ENCODE measurements around the gene CYB5RL. TPM values are rescaled to one million over a fixed set of nuclear protein-coding genes. Genes with fewer than 3 reads are reported as not detected.

CYB5RL gene
- total RNA-seq, 3 donors from 2014 or later = 6.9 to 9.1 (median 7.7) TPM

DNA sequence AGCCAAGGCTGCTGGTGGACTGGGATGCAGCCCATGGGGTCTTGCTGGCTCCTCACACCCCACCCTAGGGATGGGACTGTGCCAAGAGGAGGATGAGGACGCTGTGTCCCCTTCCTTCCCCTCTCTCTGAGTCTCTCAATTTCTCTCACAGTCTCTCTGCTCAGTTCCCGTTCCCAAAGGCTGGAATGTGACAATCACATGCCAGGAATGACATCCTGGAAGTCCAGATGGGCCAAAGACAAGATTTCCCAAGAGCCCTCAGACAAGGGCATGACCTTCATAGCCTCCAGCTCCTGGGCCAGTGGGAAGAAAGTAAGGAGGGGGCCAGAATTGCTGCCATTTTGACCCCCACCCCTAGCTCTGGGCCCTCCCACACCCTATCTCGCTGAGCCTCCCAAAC, 39.5 kb downstream of the CYB5RL start:
- no peak for DNase-seq
- H3K4me3 ChIP-seq = no peak overlapping the region
- H3K9me3 ChIP-seq = no peaks in the 10 kb centered on the region
- ATAC-seq = no peak
- H3K4me1 ChIP-seq (ENCODE audit: low read depth) = peaks cover 10% of the 10 kb centered on the region
- H3K36me3 ChIP-seq (ENCODE audit: low read depth) = no peaks in the 10 kb centered on the region
- TF ChIP-seq, protein P1, sequence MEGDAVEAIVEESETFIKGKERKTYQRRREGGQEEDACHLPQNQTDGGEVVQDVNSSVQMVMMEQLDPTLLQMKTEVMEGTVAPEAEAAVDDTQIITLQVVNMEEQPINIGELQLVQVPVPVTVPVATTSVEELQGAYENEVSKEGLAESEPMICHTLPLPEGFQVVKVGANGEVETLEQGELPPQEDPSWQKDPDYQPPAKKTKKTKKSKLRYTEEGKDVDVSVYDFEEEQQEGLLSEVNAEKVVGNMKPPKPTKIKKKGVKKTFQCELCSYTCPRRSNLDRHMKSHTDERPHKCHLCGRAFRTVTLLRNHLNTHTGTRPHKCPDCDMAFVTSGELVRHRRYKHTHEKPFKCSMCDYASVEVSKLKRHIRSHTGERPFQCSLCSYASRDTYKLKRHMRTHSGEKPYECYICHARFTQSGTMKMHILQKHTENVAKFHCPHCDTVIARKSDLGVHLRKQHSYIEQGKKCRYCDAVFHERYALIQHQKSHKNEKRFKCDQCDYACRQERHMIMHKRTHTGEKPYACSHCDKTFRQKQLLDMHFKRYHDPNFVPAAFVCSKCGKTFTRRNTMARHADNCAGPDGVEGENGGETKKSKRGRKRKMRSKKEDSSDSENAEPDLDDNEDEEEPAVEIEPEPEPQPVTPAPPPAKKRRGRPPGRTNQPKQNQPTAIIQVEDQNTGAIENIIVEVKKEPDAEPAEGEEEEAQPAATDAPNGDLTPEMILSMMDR (IDR thresholded peaks at IDR 0.05) = no peak
- intact Hi-C loops (cut with DNase I, micrococcal nuclease) = no loop called here

DNA sequence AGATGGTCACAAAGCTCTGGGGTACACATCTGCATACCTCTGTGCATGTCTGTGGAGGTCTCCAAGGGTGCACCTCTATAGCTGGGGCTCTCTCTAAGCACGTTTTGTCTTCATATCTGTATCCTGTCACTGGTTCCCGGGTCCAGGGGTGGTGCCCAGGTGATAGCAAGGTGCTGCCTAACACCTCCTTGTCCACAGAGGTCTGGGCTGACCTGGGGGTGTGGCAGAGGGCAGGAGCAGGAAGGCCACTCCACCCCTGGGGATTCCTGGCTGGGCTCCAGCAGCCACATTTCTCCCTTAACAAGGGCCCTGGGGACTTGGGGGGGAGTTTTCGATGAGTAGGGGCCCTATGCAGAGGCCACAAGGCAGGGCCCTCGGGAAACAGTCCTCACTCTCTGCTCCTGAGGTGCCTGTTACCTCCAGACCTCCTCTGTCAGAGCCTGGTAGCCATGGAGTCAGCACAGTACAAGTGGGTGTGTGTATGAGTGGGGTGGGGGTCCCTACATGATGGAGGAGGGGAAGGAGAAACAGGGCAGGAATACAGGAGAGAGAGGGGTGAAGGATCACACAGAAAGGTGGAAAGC, 40.0 kb downstream of the CYB5RL start:
- DNase-seq (no peak), ATAC-seq (peak; percentile 8)
- Histone ChIP-seq H3K9me3 (no peaks in the 10 kb centered on the region), H3K4me3 (no peak overlapping the region), H3K36me3 (ENCODE audit: low read depth) (no peaks in the 10 kb centered on the region), H3K4me1 (ENCODE audit: low read depth) (peaks cover 10% of the 10 kb centered on the region)
- intact Hi-C loops (cut with DNase I, micrococcal nuclease) = no loop called here
- TF ChIP-seq, protein P1 (IDR thresholded peaks at IDR 0.05) = no peak

DNA sequence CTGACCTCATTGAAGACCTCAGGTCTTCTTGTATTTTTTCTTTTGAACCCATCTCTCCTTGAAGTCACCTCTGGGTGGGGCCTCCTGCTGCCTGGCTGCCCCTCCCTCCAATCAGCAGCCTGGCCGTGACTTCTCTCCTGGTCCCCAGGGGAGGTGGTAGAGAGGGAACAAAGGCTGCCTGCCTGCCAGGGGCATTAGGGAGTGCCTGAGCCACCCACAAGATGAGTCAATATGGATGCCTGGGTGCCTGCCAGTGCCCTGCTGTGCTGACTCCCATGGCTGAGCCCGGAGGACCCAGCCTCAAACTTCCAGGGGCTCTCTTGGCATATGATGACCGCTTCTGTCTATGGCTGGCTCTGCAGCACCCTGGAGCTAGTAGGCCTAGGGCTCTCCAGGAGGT, 41.8 kb downstream of the CYB5RL start:
- DNase-seq (peak in 2 of 3 donors; percentile 44 to 59), ATAC-seq (peak; percentile 63)
- Histone ChIP-seq H3K4me3 (no peak overlapping the region), H3K4me1 (ENCODE audit: low read depth) (peaks cover 8% of the 10 kb centered on the region), H3K36me3 (ENCODE audit: low read depth) (no peaks in the 10 kb centered on the region), H3K9me3 (no peaks in the 10 kb centered on the region)
- TF ChIP-seq, protein P1 (IDR thresholded peaks at IDR 0.05) = no peak
- intact Hi-C loops (cut with DNase I, micrococcal nuclease) = no loop called here

DNA sequence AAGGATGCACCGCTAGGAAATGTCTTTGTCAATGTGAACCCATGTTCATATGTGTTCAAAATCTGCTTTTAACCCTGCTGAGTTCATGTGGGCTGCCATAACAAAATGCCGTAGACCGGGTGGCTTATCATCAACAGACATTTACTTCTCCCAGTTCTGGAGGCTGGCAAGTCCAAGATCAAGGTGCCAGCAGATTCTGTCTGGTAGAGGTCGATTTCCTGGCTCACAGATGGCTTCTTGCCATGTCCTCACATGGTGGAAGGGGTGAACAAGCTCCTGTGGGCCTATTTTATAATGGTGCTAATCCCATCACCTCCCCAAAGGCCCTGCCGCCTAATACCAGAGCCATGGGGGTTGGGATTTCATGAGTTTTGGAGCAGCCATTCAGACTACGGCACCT, 42.4 kb downstream of the CYB5RL start:
- no peaks in the 10 kb centered on the region for H3K9me3 ChIP-seq

DNA sequence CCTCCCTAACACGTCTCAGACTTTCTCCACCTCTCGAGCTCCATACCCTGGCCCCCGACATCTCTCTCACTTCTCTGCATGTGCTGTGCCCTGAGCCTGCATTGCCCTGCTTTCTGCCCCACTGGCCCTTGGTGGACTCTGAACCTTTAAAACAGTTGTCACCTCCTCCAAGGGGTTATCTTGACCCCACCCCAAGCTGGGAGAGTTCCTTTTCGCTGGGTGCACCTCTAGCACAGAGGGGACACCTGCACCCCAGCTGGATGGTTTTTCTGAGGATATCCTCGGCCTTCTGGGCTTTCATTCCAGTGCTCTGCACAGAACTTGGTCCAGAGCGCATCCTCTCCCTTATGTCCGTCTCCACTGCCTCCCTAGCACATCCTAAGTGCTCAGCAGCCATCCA, 42.8 kb downstream of the CYB5RL start:
- TF ChIP-seq, protein P1 (IDR thresholded peaks at IDR 0.05) = no peak
- Histone ChIP-seq H3K4me3 (no peak overlapping the region), H3K9me3 (no peaks in the 10 kb centered on the region), H3K4me1 (ENCODE audit: low read depth) (peaks cover 8% of the 10 kb centered on the region), H3K36me3 (ENCODE audit: low read depth) (no peaks in the 10 kb centered on the region)
- intact Hi-C loops (cut with DNase I, micrococcal nuclease) = no loop called here
- ATAC-seq (no peak), DNase-seq (no peak)

More for the DNA sequence above, 42.4 kb downstream of the CYB5RL start:
- ATAC-seq = no peak
- Histone ChIP-seq H3K36me3 (ENCODE audit: low read depth) (no peaks in the 10 kb centered on the region), H3K4me3 (no peak overlapping the region), H3K4me1 (ENCODE audit: low read depth) (peaks cover 8% of the 10 kb centered on the region)
- intact Hi-C loops (cut with DNase I, micrococcal nuclease) = no loop called here
- TF ChIP-seq, protein P1 (IDR thresholded peaks at IDR 0.05) = no peak
- no peak for DNase-seq

DNA sequence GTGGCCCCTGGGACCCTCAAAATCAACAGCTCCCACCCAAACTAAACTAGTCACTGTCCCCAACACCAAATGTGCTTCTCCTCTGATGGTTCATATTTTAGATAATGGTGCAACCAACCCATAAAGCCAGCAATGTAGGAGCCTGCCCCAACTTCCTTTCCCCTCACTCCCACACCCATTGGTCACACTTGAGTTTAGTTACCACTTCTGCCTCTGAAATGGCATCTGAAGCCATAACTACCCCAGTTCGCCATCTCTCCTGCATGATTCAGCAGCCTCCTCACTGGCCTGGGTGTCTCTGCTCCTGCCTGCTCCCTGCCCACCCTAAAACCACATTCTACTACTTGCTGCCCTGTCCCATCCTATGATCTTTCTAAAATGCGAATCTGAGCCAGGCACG, 43.6 kb downstream of the CYB5RL start:
- no peak overlapping the region for H3K4me3 ChIP-seq
- intact Hi-C loops (cut with DNase I, micrococcal nuclease) = no loop called here
- DNase-seq (no peak), ATAC-seq (no peak)
- TF ChIP-seq, protein P1 (IDR thresholded peaks at IDR 0.05) = no peak
- no peaks in the 10 kb centered on the region for H3K36me3 ChIP-seq (ENCODE audit: low read depth)
- H3K4me1 ChIP-seq (ENCODE audit: low read depth) = peaks cover 8% of the 10 kb centered on the region
- no peaks in the 10 kb centered on the region for H3K9me3 ChIP-seq
